HL-60 (cell line): ENCODE measurements around the gene GRID1.
A peak's percentile ranks its signal among the peaks of the same experiment; 100 is the strongest.

Source experiments
- DNase-seq, 2 experiments: peaks; one replicate each; pipeline ENCODE4 v3.0.0-alpha.2; 2010 to 2020; ENCODE audit warnings: low read depth in 1 of 2, low spot score in 1 of 2
- H3K27ac ChIP-seq: fragments of 250-450 bp; sonication (Bioruptor Pico); replicated peaks from 2 replicates; pipeline ENCODE4 v1.5.1; 2020; ENCODE audit warnings: mild to moderate bottlenecking, moderate library complexity
- H3K27me3 ChIP-seq: fragments of 250-450 bp; sonication (Bioruptor Pico); 2 replicates; pipeline ENCODE4 v1.5.1; 2021; ENCODE audit warnings: mild to moderate bottlenecking, moderate library complexity; ENCODE audit not compliant: insufficient read depth, poor library complexity, severe bottlenecking
- H3K4me3 ChIP-seq: replicated peaks from 2 replicates; pipeline ENCODE4 v1.5.1; 2011; ENCODE audit warnings: mild to moderate bottlenecking, control low read depth, low read length; ENCODE audit not compliant: insufficient read depth
- POLR2AphosphoS5 ChIP-seq: IDR thresholded peaks from 2 replicates; pipeline ENCODE4 v1.6.1; 2012; ENCODE audit warnings: low read depth
- SPI1 ChIP-seq: IDR thresholded peaks from 2 replicates; pipeline ENCODE4 v1.6.1; 2012; ENCODE audit warnings: low read depth, mild to moderate bottlenecking, borderline replicate concordance
- TF ChIP-seq, protein P1 (sequence below): IDR thresholded peaks from one replicate; pipeline ENCODE4 v1.5.1; 2011; ENCODE audit warnings: low read length, control low read depth, inconsistent platforms; ENCODE audit not compliant: insufficient read depth
- TF ChIP-seq, protein P2 (sequence below): IDR thresholded peaks from 2 replicates; pipeline ENCODE4 v1.6.1; 2012; ENCODE audit warnings: low read depth; ENCODE audit not compliant: insufficient replicate concordance

GRID1 gene

DNA sequence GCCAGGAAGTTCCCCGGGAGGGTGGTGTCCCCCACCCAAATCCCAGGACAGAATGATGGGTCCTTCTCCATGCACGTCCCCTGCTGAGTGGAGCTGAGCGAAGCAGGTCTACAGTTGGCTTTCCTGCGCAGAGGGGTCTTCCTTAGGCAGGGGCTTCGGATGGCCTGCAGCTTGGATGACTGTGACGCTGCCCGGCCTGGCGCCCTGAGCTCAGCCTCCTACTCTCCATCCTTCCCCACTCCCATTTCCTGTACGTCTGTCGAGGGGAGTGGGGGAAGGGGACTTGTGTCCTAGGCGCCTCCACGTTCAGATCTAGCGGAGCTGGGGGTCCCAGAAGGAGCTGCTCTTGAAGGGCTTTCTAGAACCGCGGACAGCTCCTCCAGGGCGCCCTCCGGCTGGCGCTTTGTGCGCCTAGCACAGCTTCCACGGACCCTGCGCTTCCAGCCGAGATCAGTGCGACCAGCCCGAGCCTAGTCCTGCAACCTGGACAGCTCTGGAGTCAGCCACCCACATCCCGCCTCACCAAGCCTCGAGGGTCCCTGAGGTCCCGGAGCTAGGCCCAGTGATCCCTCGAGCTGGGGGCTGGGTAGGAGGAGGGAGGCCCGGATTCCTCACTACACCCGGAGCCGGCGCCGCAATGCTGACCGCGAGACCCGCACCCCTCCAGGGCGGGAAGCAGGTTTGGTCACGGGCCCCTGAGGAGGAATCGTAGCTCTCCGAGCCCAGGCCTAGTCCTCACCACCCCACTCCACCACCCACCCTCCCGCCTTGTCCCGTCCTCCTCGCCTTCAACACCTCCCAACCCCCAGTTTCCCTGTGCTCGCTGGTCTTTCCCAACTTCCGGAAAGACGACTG lies 1.9 kb downstream of the GRID1 start:
- no peak for TF ChIP-seq POLR2AphosphoS5
- TF ChIP-seq, protein P1, sequence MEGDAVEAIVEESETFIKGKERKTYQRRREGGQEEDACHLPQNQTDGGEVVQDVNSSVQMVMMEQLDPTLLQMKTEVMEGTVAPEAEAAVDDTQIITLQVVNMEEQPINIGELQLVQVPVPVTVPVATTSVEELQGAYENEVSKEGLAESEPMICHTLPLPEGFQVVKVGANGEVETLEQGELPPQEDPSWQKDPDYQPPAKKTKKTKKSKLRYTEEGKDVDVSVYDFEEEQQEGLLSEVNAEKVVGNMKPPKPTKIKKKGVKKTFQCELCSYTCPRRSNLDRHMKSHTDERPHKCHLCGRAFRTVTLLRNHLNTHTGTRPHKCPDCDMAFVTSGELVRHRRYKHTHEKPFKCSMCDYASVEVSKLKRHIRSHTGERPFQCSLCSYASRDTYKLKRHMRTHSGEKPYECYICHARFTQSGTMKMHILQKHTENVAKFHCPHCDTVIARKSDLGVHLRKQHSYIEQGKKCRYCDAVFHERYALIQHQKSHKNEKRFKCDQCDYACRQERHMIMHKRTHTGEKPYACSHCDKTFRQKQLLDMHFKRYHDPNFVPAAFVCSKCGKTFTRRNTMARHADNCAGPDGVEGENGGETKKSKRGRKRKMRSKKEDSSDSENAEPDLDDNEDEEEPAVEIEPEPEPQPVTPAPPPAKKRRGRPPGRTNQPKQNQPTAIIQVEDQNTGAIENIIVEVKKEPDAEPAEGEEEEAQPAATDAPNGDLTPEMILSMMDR: no peak
- TF ChIP-seq, protein P2, sequence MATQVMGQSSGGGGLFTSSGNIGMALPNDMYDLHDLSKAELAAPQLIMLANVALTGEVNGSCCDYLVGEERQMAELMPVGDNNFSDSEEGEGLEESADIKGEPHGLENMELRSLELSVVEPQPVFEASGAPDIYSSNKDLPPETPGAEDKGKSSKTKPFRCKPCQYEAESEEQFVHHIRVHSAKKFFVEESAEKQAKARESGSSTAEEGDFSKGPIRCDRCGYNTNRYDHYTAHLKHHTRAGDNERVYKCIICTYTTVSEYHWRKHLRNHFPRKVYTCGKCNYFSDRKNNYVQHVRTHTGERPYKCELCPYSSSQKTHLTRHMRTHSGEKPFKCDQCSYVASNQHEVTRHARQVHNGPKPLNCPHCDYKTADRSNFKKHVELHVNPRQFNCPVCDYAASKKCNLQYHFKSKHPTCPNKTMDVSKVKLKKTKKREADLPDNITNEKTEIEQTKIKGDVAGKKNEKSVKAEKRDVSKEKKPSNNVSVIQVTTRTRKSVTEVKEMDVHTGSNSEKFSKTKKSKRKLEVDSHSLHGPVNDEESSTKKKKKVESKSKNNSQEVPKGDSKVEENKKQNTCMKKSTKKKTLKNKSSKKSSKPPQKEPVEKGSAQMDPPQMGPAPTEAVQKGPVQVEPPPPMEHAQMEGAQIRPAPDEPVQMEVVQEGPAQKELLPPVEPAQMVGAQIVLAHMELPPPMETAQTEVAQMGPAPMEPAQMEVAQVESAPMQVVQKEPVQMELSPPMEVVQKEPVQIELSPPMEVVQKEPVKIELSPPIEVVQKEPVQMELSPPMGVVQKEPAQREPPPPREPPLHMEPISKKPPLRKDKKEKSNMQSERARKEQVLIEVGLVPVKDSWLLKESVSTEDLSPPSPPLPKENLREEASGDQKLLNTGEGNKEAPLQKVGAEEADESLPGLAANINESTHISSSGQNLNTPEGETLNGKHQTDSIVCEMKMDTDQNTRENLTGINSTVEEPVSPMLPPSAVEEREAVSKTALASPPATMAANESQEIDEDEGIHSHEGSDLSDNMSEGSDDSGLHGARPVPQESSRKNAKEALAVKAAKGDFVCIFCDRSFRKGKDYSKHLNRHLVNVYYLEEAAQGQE: peak; percentile 92
- no peak overlapping the region for H3K4me3 ChIP-seq
- no peak overlapping the region for H3K27ac ChIP-seq
- DNase-seq: no peak
- H3K27me3 ChIP-seq: peaks cover 50% of the 10 kb centered on the region

DNA sequence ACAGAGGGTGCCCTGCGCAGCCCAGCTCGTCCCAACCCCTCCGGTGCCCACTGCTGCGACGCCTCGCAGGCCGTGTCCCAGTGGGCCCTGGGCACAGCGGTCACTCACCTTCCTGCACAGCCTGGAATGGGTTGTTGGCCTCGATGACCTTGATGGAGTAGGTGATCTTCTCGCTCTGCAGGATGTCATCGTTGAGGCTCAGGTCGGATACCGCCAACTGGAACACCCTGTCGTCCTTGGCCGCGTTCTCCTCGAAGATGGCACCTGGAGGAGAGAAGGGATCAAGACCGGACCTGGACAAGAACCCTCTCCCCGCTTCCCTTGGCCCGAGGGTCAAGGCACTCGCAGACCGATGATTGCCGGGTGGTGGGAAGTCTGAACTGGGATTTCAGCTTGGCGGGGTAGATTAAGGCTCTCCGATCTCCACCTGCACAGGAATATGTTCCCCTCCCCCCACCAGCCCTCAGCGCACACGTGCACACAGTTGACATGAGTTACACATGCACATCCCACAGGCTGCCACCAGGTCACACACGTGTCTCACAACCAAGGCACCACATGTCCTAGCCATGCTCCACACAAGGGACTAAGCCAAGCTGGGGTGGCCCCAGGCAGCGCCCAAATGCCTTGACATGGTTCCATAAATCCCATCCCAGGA lies 2.6 kb downstream of the GRID1 start:
- no peak overlapping the region for H3K27ac ChIP-seq
- no peak overlapping the region for H3K4me3 ChIP-seq
- peaks cover 50% of the 10 kb centered on the region for H3K27me3 ChIP-seq

DNA sequence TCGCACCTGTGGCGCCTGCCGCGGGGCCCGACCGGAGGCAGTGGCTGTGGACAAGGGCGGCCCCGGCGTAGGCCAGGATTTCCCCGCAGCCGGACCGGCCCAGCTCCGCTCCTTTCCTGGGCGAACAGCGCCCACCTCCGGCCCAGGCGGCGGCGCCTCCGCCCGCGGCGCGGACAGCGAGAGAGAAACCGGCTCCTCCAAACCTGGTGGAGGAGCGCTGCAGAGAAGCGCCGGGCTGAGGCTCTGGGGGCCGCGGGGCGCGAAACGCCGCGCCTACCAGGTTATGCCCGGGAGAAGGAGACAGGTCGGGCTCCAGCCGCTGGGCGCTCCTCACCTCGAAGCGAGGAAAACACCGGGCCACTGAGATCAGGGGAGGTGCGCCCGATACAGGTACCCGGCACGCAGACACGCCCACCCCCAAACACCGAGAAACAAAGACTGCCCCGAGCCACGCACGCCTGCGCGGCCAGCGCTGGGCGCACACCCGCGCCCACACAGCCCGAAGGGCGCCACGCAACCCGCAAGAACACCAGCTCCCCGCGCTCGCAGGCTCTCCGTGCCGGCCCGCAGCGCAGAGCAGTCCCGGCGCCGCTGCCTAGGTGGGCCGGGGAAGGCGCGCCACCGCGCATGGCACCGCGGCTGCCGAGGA lies 3.3 kb downstream of the GRID1 start:
- DNase-seq: no peak
- Histone ChIP-seq H3K4me3 (no peak overlapping the region), H3K27me3 (peaks cover 46% of the 10 kb centered on the region), H3K27ac (no peak overlapping the region)
- TF ChIP-seq, protein P1: no peak
- TF ChIP-seq, protein P2: peak; percentile 21

More for the DNA sequence above, 2.6 kb downstream of the GRID1 start:
- TF ChIP-seq POLR2AphosphoS5 (no peak), SPI1 (no peak)
- TF ChIP-seq, protein P1: no peak
- TF ChIP-seq, protein P2: no peak
- DNase-seq: no peak
